DOHH2 (cell line): ENCODE results near the gene DHRS3.

Experiments used
- H3F3A ChIP-seq: fragments of 200-600 bp; sonication (generic), shearing (Covaris generic); 2 replicates; pipeline ENCODE4 v1.6.0; 2016; ENCODE audit warnings: antibody characterized with exemption, mild to moderate bottlenecking; ENCODE audit not compliant: control insufficient read depth, insufficient read depth
- H3K27ac ChIP-seq: fragments of 200-600 bp; sonication (generic); 2 replicates; pipeline ENCODE4 v1.5.1; 2014; ENCODE audit warnings: low read depth, mild to moderate bottlenecking, low read length, moderate library complexity
- H3K27me3 ChIP-seq: fragments of 200-600 bp; sonication (generic); 2 replicates; pipeline ENCODE4 v1.6.1; 2014; ENCODE audit warnings: mild to moderate bottlenecking, low read length, mixed read lengths; ENCODE audit not compliant: control insufficient read depth
- H3K36me3 ChIP-seq: fragments of 200-600 bp; sonication (generic); 2 replicates; pipeline ENCODE4 v1.6.1; 2014; ENCODE audit warnings: mild to moderate bottlenecking, low read length, moderate library complexity, mixed read lengths; ENCODE audit not compliant: control insufficient read depth
- H3K4me1 ChIP-seq: fragments of 200-600 bp; sonication (generic); 2 replicates; pipeline ENCODE4 v1.6.1; 2014; ENCODE audit warnings: mild to moderate bottlenecking, low read length, mixed read lengths; ENCODE audit not compliant: control insufficient read depth
- H3K4me2 ChIP-seq: fragments of 200-600 bp; sonication (generic); 2 replicates; pipeline ENCODE4 v1.6.0; 2014; ENCODE audit warnings: mild to moderate bottlenecking, low read length, moderate library complexity
- H3K4me3 ChIP-seq: fragments of 200-600 bp; sonication (generic); 2 replicates; pipeline ENCODE4 v1.5.1; 2014; ENCODE audit warnings: mild to moderate bottlenecking, low read length, mixed read lengths
- H3K79me2 ChIP-seq: fragments of 200-600 bp; sonication (generic); 2 replicates; pipeline ENCODE4 v1.6.1; 2014; ENCODE audit warnings: mild to moderate bottlenecking, low read length, mixed read lengths; ENCODE audit not compliant: control insufficient read depth
- H3K9me2 ChIP-seq: fragments of 200-600 bp; sonication (generic); replicated peaks from 2 replicates; pipeline ENCODE4 v1.6.1; 2014; ENCODE audit warnings: mild to moderate bottlenecking, low read length, mixed read lengths; ENCODE audit not compliant: control insufficient read depth
- H3K9me3 ChIP-seq: fragments of 200-600 bp; sonication (generic); 2 replicates; pipeline ENCODE4 v1.6.1; 2014; ENCODE audit warnings: antibody characterized with exemption, low read length, mixed read lengths; ENCODE audit not compliant: control insufficient read depth, insufficient read depth
- H4K20me1 ChIP-seq: fragments of 200-600 bp; sonication (generic); 2 replicates; pipeline ENCODE4 v1.6.0; 2014; ENCODE audit warnings: low read depth, mild to moderate bottlenecking, antibody characterized with exemption, low read length, moderate library complexity; ENCODE audit not compliant: control insufficient read depth, insufficient read depth
- CTCF ChIP-seq: fragments of 200-600 bp; sonication (generic); IDR thresholded peaks from one replicate; pipeline ENCODE4 v1.5.1; 2014; ENCODE audit warnings: antibody characterized with exemption, mild to moderate bottlenecking, low read depth, low read length; ENCODE audit not compliant: poor library complexity, severe bottlenecking
- EZH2phosphoT487 ChIP-seq: fragments of 200-600 bp; sonication (generic); IDR thresholded peaks from 2 replicates; pipeline ENCODE4 v1.6.1; 2017; ENCODE audit warnings: borderline replicate concordance, mild to moderate bottlenecking, antibody characterized with exemption, low read length, moderate library complexity, mixed read lengths

Gene DHRS3

GRCh38 chr1:12637693-12638092 is 19.7 kb upstream of the DHRS3 start:
- no peak for TF ChIP-seq EZH2phosphoT487
- no peak for TF ChIP-seq CTCF
- H3K4me2 ChIP-seq, result no peak overlapping the region
- H3K79me2 ChIP-seq, result no peaks in the 10 kb centered on the region
- no peaks in the 10 kb centered on the region for H3F3A ChIP-seq
- H4K20me1 ChIP-seq, result no peaks in the 10 kb centered on the region
- no peaks in the 10 kb centered on the region for H3K36me3 ChIP-seq
- no peaks in the 10 kb centered on the region for H3K9me2 ChIP-seq
- no peaks in the 10 kb centered on the region for H3K4me1 ChIP-seq
- peaks cover 19% of the 10 kb centered on the region for H3K9me3 ChIP-seq
- H3K27ac ChIP-seq, result no peak overlapping the region
- no peaks in the 10 kb centered on the region for H3K27me3 ChIP-seq
- H3K4me3 ChIP-seq, result no peak overlapping the region

DNA sequence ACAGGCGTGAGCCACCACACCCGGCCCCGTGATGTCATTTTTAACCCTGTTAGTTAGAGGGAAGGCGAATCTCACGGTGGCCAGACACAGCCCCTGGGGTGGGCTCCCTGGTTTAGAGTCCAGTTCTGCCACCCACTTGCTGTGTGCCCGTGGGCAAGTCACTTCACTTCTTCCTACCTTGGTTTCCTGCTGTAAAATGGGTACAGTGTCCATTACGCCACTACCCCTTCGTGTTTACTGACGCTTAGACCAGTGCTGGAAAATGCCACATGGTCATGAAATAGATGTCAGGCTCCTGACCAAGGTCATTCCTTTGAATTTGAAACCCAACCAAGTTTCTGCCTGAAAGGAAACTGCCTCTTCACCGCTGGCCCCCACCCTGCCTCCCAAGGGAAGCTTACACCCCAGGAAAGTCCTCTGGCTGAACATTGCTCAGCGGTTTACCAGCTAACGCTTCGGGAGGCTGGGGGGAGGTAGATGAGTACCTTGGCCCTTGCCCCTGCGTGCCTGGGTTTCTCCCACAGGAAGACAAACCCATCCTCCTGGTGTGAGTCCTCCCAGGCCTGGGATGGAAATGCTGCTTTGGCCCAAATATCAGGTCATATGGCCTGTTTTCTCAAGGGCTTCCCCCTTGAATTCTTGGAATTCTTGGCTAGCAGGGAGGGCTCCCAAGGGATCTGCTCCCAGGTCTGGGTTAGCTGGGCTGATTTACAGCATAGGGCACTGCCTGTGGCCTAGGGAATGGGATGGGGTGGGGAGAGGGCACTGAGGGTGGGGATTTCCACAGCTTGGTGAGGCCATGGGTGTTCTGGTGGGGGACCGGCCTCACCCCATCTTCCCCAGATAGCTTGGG is 18.3 kb upstream of the DHRS3 start:
- H4K20me1 ChIP-seq, result no peaks in the 10 kb centered on the region
- TF ChIP-seq EZH2phosphoT487 (no peak), CTCF (no peak)
- no peaks in the 10 kb centered on the region for H3K9me2 ChIP-seq
- H3K4me1 ChIP-seq, result no peaks in the 10 kb centered on the region
- no peaks in the 10 kb centered on the region for H3F3A ChIP-seq
- H3K79me2 ChIP-seq, result no peaks in the 10 kb centered on the region
- no peak overlapping the region for H3K4me2 ChIP-seq
- no peak overlapping the region for H3K27ac ChIP-seq
- H3K36me3 ChIP-seq, result no peaks in the 10 kb centered on the region
- H3K4me3 ChIP-seq, result no peak overlapping the region
- H3K27me3 ChIP-seq, result no peaks in the 10 kb centered on the region
- H3K9me3 ChIP-seq, result peaks cover 19% of the 10 kb centered on the region

- Histone ChIP-seq H3K27ac (no peak overlapping the region), H3K79me2 (no peaks in the 10 kb centered on the region), H3K9me2 (no peaks in the 10 kb centered on the region), H3K4me3 (no peak overlapping the region), H3K4me2 (no peak overlapping the region), H3F3A (no peaks in the 10 kb centered on the region), H4K20me1 (no peaks in the 10 kb centered on the region), H3K4me1 (no peaks in the 10 kb centered on the region), H3K27me3 (no peaks in the 10 kb centered on the region), H3K9me3 (peaks cover 7% of the 10 kb centered on the region), H3K36me3 (no peaks in the 10 kb centered on the region)
- TF ChIP-seq CTCF (no peak), EZH2phosphoT487 (no peak)
Observed at GRCh38 chr1:12634696-12635202, 16.7 kb upstream of the DHRS3 start.
